ENCODE results near the gene FNBP1.

DNA sequence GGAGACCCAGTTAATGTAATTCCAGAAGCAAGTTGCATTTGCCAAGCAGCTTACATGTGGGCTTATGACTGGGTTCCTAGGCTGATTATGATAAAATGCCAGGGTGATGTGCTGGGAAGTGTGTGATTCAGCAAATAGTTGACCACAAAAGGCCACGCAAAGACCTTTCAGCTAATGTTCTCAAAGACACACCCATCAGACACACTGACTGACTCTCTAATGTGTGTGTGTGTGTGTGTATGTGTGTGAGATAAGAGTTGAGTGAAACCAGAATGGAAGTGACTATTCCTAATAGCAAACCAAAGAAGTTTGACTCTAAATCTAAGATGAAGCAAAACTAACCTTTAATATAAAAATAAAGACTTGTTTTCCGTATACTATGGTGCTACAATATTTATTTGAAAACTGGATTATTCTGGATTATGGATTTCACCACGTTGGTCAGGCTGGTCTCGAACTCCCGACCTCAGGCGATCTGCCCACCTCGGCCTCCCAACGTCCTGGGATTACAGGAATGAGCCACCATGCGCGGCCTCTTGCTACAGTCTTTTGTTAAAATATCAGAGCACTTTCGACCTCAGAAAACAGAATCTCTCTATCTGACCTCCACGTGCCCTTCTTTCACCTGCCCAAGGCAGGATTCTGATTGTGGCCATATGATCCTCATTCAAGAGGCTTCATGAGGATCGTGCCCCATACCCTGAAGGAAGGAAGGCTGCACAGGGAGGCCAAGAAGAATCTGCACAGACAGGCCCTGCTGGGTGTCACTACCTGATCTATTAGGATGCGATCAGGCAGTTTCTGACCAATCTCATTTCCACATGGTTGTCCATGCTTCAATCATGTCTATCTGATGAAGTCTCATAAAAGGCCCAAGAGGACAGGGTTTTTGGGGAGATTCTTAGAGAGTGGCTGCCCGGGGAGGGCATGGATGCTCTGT, 132.1 kb downstream of the FNBP1 start:
- TF ChIP-seq BHLHE40 (IDR thresholded peaks at IDR 0.05; ENCODE audit: borderline replicate concordance): no peak
- TF ChIP-seq CTBP1 (IDR thresholded peaks at IDR 0.05; ENCODE audit: borderline replicate concordance): no peak
- no peak for TF ChIP-seq FOXK2 (IDR thresholded peaks at IDR 0.05)
- TF ChIP-seq ELF4 (IDR thresholded peaks at IDR 0.05): no peak
- no peak for TF ChIP-seq HDGF (IDR thresholded peaks at IDR 0.05; ENCODE audit: borderline replicate concordance)
- no peak for TF ChIP-seq SUZ12 (IDR thresholded peaks at IDR 0.05)
- TF ChIP-seq L3MBTL2 (conservative IDR thresholded peaks at IDR 0.05): no peak
- no peak for TF ChIP-seq TARDBP (IDR thresholded peaks at IDR 0.05)
- TF ChIP-seq FOXM1 (IDR thresholded peaks at IDR 0.05; ENCODE audit: borderline replicate concordance): no peak
- no peak for TF ChIP-seq SP1 (IDR thresholded peaks at IDR 0.05)
- no peak for TF ChIP-seq FOXA1 (IDR thresholded peaks at IDR 0.05)
- TF ChIP-seq ARNT (IDR thresholded peaks at IDR 0.05): no peak
